ENCODE data around the gene SORBS1.
"Not testable (repeated sequence)": the region's sequence is repeated elsewhere in the genome, so short reads cannot be mapped to it uniquely, and the experiment has no call there.

SORBS1 gene

DNA sequence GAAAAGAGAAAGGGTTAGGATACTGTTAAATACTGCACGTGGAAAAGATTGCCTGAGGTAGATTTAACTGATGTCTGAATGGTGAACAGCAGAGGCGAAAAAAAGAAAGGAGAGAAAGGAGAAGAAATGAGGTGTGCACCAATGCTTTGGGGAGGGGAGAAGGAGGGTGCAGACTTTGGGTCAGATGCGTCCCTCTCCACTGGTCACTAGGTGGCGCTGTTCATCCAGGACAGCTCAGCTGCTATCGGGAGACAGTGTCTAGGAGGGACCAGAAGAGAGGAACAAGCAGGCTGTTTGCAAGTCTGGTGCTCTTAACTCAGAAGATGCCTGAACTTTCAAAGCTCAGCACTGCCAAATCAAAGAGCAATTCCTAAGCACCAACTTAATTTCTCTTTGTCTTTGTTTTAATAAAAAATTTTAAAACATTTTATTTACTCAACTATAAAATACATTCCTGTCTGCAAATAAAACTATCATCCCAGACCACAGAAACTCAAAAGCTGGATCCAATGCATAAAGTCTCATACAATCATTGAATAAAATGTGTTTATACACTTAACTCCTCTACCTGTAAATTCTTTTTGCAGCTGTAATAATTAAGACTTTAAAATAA, 186.5 kb downstream of the SORBS1 start:
- peak in 1 of 2 experiments; percentile 46 for DNase-seq

DNA sequence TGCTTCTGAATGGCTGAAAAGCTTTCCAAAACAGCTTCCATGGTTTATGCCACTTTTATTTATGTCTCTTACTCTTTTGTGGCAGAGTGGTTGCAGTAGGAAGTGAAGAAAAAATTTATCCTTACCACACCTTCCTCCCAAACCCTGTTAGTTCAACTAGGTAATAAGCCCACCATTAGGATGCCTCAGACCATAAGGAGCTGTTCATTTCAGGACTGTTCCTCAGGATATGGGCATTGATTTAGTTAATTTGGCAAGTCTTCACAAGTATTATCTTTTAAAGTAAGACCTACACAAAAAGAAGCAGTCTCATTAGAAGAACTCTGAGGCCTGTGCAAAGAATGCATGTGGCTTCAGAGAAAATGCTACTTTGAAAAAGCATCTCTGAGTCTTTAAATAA, 187.5 kb downstream of the SORBS1 start:
- no peak for DNase-seq

DNA sequence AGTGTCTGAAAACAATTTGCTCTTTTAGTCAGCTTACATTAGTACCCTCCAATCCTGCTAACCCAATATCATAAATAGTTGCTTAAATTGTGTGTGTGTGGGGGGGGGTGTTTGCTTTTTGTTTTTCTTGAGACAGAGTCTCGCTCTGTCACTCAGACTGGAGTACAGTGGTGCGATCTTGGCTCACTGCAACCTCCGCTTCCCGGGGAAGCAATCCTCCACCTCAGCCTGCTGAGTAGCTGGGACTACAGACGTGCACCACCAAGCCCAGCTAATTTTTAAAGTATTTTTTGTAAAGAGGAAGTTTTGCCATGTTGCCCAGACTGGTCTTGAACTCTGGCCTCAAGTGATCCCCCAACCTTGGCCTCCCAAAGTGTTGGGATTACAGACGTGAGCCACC, 196.8 kb downstream of the SORBS1 start:
- no peak for DNase-seq

DNA sequence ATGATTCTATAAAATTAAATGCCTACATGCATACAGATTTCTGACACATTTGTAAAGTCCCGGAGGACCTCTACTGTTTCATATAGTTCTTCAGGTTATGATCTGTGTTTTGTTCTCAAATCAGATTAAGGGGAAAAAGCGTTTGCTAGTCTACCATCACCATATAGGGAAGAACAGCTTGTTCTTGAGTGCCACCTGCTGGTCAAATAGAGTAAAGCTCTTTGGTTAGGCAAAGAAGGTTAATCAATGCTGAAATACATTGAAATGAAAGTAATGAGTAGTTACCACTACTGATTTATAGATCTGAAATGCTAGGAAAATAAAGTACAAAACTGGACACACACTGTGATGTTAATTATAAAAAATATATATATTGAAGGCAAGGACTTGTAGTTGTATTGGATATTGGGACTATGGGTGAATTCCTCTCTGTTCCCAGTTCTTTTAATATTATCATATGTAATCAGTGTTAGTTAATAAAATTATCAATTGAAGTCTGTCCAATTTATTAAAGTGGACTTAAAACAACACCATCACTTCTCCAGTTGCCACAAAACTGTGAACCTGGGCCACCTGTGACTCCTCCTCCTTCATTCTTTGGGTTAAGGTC, 197.8 kb downstream of the SORBS1 start:
- DNase-seq: peak in 1 of 2 experiments; percentile 33

DNA sequence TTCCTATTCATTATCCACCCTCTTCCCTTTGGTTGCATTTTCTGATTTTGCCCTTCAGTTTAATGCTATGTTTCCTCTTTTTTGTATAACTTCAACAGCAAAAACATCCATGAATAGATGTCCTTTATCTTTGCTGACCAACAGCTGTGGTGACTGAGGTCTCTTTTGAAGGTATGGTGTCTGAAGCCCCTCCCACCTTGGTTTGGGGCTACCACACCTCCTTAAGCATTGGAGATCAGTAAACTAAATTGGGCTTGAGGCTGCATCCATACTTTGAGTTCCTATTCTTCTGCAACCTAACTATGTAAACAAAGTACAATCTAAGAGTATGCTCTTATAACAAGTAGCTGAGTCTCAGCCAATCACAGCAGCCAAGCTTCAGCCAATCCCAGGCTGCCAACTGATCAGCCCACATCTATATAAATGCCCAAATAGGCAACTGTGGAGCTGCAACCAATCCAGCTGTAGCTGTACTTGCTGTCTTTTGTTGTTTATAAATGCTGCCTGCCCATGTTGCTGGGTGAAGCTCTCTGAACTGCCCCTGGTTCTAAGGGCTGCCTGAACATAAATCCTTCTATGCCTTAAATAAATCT, 201.0 kb downstream of the SORBS1 start:
- no peak for DNase-seq

DNA sequence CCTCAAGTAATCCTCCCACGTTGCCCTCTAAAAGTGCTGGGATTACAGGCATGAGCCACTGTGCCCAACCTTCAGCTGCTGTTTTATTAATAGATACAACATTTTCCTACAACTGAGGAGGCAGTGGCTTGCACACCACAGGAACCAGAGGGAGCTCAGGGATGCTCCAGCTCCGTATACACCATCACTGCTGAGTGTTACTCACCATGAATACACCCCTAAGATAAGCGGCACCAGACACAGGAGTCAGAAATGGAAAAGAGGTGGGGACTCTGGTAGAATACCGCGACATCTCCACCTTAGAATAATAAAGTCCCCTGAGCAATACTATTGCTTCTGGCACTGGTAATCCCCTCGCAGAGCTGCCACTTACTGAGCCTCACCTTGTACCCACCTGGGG, 201.7 kb downstream of the SORBS1 start:
- no peak for DNase-seq

DNA sequence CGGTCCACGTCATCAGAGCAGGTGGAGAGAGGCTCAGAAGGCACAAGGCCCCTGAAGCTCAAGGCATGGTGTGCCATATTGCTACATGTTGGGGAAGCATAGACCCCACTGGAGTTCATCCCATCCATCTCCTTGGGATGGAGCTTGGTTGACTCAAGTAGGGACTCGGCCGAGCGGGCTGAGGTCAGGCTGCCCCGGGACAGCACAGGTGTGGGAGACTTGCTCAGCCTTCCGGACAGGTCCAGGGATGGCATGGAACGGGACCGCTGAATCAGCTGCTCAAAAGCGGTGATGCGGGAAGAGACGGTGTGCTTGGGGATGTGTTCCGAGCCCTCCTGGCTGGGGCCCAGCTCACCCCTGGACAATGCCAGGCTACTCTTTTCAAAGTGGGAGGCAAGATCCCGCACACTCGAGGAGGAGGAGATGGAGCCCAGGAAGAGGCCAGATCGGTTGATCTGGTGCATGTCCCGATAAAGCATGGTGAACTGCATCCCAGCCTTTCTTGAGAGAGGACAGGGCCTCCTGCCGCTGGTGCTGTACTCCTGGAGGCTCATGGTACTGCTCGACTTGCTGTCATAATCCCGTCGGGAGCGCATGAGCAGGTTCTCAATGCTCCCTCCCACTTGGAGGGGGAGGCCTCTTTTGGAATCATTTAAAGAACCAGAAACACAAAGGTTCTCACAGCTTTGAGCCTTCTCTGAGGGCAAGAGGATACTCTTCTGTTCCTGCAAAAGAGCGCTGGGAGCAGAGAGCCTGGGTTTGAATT, 204.8 kb downstream of the SORBS1 start:
- no peak for DNase-seq

DNA sequence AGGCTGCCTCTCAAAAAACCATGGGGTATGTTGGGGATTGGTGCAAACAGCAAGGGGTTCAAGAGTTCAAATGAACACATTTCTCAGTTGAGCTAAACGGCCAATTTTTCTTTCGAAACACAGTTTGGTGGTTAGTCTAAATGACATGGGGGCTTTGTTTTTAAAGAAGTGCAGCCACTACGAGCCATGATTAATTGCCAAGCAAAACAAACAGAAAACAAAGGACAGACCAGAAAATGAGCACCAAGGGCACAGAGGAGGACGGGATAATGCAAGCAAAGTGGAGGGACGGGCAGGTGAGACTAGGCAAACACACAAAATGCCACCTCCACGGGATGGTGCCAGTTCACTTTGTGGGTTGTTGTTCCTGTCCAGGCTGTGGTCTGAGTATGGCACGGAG, 205.9 kb downstream of the SORBS1 start:
- no peak for DNase-seq

DNA sequence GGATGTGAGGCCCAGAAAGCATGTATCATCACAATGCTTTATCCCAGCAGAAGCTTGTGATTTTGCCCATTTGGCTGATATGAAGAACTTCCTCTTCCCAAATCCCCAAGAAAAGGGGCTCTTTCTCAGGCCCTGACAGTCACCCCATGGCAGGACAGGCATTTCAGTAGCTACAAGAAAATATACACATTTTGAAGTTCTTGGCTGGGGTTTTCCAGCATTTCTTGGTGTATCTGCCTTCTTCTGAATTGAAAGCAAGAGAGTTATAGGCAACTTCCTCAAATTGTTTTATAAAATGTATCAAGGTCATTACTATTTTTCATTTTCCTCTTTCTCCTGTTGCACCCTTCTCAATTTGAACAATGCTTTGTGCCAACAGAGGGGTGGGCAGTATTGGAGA, 207.1 kb downstream of the SORBS1 start:
- DNase-seq: no peak

DNA sequence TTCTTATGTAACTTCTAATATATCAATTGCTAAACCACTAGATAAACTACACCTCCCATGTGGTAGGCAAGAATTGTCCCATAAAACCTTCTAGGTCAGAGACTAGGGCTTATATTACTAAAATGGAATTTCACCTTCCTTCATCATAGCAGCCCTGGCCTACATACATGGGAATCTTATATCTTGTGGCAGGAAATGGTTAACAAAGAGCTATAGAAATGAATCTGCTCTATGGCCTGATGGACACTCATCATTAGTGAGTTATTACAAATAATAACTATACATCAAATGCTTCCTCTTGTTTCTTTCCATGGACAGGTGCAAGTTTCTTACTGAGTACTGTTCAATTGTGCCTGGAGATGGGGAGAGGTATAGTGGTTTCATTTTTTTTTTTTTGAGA, 208.0 kb downstream of the SORBS1 start:
- no peak for DNase-seq

DNA sequence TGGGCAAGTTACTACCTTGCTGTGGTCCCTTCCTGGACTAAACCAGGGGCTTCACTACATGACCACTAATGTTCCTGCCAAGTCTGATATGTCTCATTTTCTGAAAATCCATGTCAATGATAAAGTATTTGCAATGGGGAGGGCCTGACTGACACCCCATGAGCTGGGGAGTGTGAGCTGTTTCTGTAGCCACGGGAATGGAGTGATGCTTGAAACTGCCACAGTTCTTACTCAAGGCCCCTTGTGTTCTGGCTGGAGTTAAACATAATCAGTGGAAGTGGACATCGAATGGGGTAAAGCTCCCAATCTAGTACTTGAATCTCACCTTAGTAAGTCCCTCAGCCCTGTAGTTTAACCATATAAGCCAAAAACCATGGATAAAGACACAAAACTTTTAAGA, 208.5 kb downstream of the SORBS1 start:
- DNase-seq: no peak

DNA sequence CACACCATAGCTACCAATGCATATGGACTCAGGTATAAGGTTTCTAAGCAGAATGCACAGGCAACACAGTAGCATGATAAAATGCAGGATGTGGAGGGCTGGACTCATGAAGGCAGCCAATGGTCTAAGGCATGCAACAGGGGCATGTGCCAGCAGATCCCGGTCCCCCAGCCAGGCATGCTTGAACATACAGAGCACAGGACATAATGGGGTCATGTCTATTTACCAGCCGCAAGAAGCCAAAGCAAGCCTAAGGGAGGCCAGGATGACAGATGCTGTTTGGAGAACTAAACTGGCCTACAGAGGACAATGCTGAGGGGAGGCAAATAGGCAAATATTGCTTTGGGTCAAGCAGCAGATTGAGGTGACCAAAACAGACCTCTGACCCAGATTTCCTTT, 210.3 kb downstream of the SORBS1 start:
- DNase-seq: no peak

DNA sequence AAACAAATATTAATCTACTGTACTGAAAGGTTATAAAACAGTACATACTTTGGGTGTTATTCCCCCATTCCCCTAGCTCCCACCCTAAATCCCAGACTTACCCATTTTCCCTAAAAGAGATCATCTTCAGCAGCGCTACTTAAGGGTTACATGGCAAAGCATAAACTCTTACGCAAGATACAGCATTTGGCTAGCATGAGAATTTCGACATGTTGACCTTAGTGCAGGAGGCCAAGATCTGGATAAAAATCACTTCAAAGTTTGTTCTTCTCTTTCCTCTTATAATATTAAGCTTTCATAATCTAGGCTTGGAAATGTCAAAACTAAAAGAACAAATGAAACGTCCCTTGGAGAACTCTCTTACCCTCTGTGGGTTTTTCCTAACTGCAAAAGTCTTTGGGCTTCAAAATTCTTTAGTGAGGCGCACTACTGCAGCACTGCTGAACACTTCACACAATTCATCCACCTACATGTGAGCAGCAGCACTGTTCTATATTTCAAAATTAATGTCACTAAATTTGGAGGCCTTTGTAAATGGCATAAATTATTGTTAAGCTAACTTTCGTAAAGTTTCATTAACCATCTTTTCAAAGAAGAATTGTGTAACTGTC, 210.8 kb downstream of the SORBS1 start:
- no peak for DNase-seq

DNA sequence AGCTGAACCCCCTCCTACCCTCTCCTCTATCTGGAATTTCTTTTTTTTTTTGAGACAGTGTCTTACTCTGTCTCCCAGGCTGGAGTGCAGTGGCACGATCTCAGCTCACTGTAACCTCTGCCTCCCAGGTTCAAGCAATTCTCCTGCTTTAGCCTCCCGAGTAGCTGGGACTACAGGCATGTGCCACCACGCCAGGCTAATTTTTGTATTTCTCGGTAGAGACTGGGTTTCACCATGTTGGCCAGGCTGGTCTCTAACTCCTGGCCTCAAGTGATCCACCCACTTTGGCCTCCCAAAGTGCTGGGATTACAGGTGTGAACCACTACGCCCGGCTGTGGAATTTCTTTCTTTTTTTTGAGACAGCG, 213.8 kb downstream of the SORBS1 start:
- DNase-seq: not testable (repeated sequence)

DNA sequence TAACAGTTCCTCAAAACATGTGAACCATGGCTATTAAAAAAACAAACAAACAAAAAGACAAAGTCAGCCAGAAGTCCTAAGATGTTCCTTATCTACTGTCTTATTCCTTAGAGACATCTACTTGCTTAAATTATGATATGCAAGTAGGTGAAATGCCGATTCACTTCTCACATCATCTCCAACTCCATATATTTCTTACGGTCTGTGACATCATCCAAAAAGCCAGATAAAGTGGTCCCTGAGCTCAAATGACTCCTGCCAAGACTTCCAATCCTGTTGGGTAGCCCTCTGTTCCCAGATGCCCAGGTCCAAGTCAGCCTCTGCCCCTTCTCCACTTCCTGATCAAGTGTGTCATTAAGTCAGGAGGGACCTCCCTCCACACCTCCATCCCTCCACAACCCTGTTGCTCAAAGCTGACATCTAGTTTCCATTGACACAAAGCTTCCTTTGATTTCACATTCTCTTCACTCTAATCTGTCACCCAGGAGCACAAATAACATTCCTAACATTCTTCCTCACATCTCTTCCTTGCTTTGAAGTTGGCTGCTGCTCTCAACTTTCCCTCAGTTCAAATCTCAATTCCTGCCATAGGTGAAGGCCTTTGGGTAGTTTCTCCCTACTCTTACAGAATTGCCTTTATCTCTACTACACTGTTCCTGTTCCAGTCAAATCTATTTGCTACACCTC, 214.3 kb downstream of the SORBS1 start:
- DNase-seq: no peak

DNA sequence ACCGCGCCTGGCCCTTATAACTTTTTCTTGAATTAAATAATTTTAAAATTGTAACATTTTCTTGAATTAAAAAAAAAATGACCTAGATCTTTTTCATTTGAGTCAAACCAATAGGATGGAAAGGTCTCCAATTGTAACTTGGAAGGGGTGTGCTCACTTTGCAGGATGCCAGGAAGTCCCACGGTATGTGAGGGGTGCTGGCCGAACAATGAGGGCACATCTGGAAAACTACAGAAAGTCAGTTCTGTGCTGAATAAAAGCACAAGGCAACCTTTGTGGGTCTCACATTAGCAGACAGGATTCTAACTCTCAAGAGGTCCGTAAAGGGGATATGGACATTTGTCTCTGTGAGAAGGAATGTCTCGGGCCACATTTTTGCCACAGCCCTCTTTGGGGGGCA, 217.6 kb downstream of the SORBS1 start:
- DNase-seq: no peak

DNA sequence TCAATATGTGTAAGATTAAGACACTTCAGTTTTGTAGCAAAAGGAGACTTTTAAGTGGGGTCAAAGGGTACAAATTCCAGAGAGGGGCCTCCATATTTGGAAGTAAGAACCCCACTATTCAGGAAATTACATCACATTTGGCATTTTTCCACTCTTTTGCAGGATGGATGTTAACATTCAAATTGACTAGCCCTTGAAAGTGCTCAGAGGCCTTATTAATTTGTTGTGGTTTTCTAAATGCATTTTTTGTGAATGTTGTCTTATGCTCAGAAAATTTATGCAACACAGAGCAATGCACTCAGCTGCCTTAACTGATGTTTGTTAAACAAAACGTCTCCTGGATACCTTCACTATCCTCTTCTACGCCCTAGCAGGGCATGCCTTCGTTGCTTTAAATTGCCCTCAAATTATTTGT, 219.4 kb downstream of the SORBS1 start:
- no peak for DNase-seq

DNA sequence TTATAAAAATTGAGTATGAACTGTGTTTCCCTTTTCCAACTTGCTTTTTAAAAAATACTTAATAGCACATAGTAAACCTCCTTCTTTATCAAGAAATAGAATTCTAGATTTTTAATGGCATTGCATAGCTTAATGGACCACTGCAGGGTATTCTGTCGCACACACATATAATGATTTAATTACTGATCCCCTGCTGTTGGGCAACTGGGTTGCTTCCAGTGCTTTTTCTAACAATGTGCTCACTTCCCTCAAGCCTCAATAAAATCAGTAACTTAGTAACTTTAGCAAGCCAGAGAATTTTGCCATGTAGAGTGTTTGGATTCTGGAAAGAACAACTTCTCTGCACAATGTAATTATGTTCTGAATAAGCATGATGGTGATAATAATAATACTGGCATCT, 221.3 kb downstream of the SORBS1 start:
- no peak for DNase-seq

DNA sequence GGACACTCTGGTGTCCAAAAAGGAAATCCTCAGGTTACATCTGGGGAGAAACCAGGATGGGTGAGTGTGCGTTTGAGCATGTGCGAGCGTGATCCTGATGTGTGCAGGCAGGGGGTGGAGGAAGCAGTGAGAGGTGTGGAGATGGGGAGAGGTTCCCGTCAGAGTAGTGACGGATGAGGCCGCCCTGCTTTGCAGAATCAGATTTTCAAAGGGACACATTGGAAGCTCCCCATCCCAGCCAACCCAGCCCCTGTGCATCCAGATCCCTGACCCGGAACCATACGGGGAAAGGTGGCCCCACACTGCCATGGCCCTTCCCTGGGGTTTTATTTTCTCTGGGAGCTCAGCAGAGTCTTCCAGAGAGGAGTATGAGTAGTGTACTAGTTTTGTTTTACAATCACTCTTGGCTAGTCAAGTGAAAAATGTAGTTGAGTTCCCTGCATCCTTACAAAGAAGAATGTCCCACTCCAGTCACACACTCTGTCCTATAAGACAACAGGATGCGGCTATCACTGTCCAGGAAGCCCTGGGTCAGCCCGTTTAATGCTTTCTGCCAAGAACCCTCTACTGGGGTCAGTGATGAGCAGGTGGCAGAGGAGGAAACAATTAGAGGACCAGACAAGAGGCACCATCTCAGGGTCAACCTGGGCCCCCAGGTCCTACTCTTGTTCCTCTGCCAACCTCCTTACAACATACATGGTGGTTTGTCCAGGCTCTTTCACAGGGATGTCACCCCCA, 223.6 kb downstream of the SORBS1 start:
- DNase-seq: no peak

DNA sequence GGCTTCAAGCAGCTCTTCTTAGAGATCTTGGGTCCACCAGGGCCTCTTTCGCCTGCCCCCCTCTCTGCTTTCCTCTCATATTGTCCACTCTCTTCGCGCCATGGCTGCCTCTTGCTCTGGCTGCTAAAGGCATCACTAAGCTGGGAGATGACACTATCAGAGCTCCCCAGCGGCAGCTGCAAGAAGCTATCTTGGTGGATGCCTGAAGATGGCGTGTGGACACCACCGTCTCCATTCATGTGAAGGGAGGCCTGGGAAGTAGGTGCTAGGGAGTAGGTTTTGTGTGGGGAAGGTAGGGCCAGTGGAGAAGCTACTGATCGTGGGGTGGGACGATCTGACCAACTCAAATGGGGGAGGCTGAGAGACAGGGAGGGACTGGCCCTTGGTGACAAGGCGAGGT, 224.5 kb downstream of the SORBS1 start:
- no peak for DNase-seq

DNA sequence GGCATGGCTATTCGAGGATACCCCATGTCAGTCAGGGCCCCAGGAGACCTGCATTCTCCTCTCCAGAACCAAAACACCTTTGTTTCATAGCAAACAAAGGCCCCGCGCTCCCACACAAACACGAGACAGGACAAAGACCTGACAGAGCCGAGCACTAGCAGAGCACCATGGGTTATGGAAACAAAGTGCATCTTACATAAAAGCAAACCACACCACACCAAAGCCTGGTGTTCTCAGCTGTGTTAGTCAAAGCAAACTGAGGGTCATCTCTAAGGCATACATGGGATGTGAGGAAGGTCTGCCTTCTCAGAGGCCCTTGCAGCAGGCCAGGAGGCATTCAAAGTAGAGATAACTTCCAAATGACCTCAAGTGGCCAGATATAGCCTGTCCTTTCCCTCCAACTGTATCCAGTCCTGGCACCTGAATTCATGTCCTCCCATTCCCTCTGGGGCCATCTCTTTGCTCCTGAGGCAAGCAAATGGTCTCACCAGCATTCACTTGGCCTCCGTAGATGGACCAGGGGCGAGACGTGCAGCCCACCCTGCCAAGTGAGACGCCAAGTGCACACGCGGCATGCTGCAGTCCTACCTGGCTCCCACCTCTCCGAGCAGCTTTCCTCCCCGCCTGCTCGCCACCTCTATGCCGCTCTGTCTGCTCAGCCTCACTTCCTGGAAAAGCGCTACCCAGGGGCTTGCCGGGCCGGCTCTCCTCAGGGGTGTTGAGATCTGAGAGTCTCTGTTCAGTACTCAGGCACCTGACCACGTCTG, 225.1 kb downstream of the SORBS1 start:
- no peak for DNase-seq

DNA sequence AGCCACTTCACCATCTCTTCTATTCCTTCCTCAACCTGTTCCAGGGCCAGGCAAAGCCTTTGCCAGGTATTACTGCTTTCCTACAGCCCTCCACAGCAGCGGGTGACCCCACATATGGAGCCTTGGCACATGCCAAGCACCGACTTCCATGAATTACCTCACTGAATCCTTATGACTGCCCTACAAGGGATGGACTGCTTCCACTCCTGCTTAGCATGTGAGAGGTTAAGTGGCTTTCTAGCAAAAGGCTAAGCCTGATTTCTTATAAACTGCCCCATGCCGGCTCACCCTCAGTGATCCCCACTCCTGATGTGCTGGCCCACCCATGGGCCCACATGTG, 226.4 kb downstream of the SORBS1 start:
- DNase-seq: no peak

All from NCI-H187 (cell line).